ENCODE measurements around the gene RBMS3.

RBMS3 gene

GRCh38 chr3:29370021-29370420, 89.2 kb downstream of the RBMS3 start:
- in situ Hi-C loops (cut with MboI; ENCODE audit: low sequenced_read_pairs, unreplicated experiment): no loop called here
- TF ChIP-seq, protein P1, sequence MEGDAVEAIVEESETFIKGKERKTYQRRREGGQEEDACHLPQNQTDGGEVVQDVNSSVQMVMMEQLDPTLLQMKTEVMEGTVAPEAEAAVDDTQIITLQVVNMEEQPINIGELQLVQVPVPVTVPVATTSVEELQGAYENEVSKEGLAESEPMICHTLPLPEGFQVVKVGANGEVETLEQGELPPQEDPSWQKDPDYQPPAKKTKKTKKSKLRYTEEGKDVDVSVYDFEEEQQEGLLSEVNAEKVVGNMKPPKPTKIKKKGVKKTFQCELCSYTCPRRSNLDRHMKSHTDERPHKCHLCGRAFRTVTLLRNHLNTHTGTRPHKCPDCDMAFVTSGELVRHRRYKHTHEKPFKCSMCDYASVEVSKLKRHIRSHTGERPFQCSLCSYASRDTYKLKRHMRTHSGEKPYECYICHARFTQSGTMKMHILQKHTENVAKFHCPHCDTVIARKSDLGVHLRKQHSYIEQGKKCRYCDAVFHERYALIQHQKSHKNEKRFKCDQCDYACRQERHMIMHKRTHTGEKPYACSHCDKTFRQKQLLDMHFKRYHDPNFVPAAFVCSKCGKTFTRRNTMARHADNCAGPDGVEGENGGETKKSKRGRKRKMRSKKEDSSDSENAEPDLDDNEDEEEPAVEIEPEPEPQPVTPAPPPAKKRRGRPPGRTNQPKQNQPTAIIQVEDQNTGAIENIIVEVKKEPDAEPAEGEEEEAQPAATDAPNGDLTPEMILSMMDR (IDR thresholded peaks at IDR 0.05; ENCODE audit: borderline replicate concordance, control extremely low read depth, extremely low read depth, insufficient read depth, missing control alignments): no peak
- no peak for DNase-seq (ENCODE audit: low spot score)

GRCh38 chr3:29370476-29371420, 89.9 kb downstream of the RBMS3 start:
- in situ Hi-C loops (cut with MboI; ENCODE audit: low sequenced_read_pairs, unreplicated experiment): no loop called here
- no peak for DNase-seq (ENCODE audit: low spot score)
- TF ChIP-seq, protein P1 (IDR thresholded peaks at IDR 0.05; ENCODE audit: borderline replicate concordance, control extremely low read depth, extremely low read depth, insufficient read depth, missing control alignments): no peak

- in situ Hi-C loops (cut with MboI; ENCODE audit: low sequenced_read_pairs, unreplicated experiment): no loop called here
- TF ChIP-seq, protein P1 (IDR thresholded peaks at IDR 0.05; ENCODE audit: borderline replicate concordance, control extremely low read depth, extremely low read depth, insufficient read depth, missing control alignments): no peak
- DNase-seq (ENCODE audit: low spot score): no peak
These were observed 92.3 kb downstream of the RBMS3 start for GRCh38 chr3:29373131-29373680.

DNA sequence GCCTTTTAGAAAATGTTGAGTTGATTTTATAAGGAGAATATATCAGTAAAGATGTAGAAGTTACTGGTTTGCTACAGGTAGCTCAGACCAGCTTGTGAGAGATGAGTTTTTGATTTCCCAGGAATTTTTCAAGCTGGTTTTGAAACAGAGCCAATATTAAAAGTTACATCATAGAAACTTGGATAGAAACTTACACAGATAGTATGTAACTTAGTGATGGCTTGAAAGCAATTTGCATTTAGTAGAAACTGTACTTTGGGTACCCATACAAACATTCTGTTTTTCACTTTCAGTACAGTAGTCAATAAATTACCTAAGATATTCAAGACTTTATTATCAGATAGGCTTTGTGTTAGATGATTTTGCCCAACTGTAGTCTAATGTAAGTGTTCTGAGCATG, 93.4 kb downstream of the RBMS3 start:
- TF ChIP-seq, protein P1 (IDR thresholded peaks at IDR 0.05; ENCODE audit: borderline replicate concordance, control extremely low read depth, extremely low read depth, insufficient read depth, missing control alignments): no peak
- in situ Hi-C loops (cut with MboI; ENCODE audit: low sequenced_read_pairs, unreplicated experiment): no loop called here
- no peak for DNase-seq (ENCODE audit: low spot score)

DNA sequence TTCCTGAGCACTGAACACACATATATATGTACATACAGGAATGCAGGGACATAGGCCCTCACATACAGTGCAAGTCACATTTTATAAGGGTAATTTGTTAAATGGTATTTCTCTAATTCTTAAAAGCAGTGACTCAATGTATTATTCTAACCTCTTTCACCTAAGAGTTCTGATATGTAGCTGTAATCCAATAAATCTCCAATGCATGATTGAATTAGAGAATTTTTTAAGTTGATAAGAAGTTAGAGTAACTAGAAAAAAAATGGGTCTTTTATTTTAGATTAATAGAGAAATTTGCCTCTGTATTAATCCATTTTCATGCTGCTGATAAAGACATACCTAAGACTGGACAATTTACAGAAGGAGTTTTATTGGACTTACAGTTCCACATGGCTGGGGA, 98.2 kb downstream of the RBMS3 start:
- TF ChIP-seq, protein P1 (IDR thresholded peaks at IDR 0.05; ENCODE audit: borderline replicate concordance, control extremely low read depth, extremely low read depth, insufficient read depth, missing control alignments): no peak
- in situ Hi-C loops (cut with MboI; ENCODE audit: low sequenced_read_pairs, unreplicated experiment): no loop called here
- DNase-seq (ENCODE audit: low spot score): no peak

- TF ChIP-seq, protein P1 (IDR thresholded peaks at IDR 0.05; ENCODE audit: borderline replicate concordance, control extremely low read depth, extremely low read depth, insufficient read depth, missing control alignments): no peak
- no peak for DNase-seq (ENCODE audit: low spot score)
- in situ Hi-C loops (cut with MboI; ENCODE audit: low sequenced_read_pairs, unreplicated experiment): no loop called here
These were observed 100.7 kb downstream of the RBMS3 start for GRCh38 chr3:29381595-29381994.
